WI38 (cell line): ENCODE results near the gene SERINC2.
A peak's percentile ranks its signal among the peaks of the same experiment; 100 is the strongest.

Experiments used
- H3K4me3 ChIP-seq: 2 replicates; pipeline ENCODE4 v1.5.1; 2011; ENCODE audit warnings: low read depth, mild to moderate bottlenecking, control low read depth, low read length
- TF ChIP-seq, protein P1 (sequence below): IDR thresholded peaks from 2 replicates; pipeline ENCODE4 v1.5.1; 2012; ENCODE audit warnings: low read depth, mild to moderate bottlenecking, control low read depth, low read length

The SERINC2 gene

DNA sequence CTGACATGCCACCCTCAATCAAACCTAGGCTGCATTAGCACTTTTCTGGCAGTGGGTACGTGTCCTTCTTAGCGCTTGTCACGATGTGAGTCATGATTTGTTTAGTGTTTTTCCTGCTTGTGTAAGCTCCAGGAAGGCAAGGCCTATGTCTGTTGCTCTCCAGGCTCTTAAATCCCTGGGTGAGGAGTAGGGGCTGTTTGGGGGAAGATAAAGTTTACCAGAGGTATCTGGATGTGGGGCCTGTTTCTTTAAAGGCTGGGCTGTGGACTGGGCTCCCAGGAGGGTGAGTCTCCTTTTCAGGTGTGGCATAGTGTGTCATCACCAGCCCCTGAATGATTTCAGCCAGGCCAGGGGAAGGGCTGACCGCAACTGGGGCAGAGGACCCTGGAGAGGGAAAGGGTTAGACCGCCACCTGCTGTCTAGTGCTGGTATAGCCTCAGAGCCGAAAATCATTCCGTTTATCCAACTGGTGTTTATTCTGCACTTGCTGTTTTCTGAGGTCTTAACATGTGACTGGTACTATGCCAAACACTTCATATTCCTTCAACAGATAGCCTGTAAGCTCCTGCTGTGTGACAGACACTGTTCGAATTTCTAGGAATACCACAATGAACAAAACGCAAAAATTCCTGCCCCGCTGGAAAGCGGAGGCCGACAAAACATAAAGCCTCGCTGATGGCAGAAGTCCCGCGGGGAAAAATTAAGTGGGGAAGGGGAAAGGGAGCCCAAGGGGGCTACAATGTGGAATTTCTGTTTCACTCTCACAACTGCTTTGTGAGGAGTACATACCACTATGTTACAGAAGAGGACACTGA lies 9.7 kb downstream of the SERINC2 start:
- no peak overlapping the region for H3K4me3 ChIP-seq

DNA sequence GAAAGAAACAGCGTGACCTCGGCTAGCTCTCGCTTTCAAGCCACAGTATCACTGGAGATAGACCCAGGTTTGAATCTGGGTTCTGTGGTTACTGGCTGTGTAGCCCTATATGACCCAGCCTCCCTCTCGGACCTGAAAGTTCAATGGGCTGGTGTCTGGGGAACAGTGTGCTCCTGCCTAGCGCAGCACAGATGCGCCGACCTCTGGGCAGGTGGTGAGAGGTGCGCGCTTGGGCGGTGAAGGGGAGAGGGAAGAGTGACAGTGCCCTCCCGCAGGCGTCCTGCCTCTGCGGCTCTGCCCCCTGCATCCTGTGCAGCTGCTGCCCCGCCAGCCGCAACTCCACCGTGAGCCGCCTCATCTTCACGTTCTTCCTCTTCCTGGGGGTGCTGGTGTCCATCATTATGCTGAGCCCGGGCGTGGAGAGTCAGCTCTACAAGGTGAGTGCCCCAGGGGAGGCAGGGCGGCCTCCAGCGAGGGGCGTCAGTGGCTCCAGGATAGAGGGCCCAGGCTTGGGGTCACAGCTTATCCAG lies 10.5 kb downstream of the SERINC2 start:
- TF ChIP-seq, protein P1, sequence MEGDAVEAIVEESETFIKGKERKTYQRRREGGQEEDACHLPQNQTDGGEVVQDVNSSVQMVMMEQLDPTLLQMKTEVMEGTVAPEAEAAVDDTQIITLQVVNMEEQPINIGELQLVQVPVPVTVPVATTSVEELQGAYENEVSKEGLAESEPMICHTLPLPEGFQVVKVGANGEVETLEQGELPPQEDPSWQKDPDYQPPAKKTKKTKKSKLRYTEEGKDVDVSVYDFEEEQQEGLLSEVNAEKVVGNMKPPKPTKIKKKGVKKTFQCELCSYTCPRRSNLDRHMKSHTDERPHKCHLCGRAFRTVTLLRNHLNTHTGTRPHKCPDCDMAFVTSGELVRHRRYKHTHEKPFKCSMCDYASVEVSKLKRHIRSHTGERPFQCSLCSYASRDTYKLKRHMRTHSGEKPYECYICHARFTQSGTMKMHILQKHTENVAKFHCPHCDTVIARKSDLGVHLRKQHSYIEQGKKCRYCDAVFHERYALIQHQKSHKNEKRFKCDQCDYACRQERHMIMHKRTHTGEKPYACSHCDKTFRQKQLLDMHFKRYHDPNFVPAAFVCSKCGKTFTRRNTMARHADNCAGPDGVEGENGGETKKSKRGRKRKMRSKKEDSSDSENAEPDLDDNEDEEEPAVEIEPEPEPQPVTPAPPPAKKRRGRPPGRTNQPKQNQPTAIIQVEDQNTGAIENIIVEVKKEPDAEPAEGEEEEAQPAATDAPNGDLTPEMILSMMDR: no peak
- no peak overlapping the region for H3K4me3 ChIP-seq

More for the DNA sequence above, 9.7 kb downstream of the SERINC2 start:
- TF ChIP-seq, protein P1: peak; percentile 91

DNA sequence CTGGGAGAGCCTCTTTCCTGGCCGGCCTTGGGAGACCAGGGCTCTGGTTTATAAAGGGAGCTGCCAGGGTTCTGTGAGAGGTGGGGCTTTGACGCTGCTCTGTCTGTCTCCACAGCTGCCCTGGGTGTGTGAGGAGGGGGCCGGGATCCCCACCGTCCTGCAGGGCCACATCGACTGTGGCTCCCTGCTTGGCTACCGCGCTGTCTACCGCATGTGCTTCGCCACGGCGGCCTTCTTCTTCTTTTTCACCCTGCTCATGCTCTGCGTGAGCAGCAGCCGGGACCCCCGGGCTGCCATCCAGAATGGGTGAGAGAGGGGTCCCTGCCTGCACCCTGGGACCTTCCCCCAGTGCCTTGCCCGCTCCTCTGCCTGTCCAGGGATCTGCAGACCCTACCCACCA lies 11.6 kb downstream of the SERINC2 start:
- no peak overlapping the region for H3K4me3 ChIP-seq
- TF ChIP-seq, protein P1: no peak

DNA sequence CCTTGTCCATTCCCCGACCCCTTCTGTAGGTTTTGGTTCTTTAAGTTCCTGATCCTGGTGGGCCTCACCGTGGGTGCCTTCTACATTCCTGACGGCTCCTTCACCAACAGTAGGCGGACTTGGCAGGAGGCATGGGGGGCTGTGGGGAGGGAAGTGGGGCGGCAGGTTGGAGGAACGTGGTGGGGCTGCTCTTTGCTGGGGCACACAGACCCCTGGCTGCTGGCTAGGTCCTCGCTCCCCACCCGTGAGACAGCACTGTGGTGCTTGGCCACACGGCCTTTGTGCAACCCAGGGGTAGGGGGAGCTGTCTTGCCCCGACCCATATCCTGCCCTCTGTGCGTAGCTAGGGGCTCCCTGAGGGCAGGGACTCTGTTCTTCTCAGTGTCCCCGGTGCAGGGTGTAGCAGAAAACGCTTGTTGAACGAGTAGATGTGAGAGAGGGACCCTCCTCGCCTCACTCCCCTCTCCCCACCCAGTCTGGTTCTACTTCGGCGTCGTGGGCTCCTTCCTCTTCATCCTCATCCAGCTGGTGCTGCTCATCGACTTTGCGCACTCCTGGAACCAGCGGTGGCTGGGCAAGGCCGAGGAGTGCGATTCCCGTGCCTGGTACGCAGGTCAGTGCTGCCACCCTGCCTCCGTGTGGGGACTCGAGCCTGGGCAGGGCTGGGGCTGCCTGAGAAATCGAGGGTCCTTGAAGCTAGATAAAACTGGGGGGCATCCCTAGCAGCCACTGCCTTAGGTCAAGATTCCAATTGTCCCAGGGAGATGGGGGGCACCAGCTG lies 12.5 kb downstream of the SERINC2 start:
- no peak overlapping the region for H3K4me3 ChIP-seq
- TF ChIP-seq, protein P1: no peak

DNA sequence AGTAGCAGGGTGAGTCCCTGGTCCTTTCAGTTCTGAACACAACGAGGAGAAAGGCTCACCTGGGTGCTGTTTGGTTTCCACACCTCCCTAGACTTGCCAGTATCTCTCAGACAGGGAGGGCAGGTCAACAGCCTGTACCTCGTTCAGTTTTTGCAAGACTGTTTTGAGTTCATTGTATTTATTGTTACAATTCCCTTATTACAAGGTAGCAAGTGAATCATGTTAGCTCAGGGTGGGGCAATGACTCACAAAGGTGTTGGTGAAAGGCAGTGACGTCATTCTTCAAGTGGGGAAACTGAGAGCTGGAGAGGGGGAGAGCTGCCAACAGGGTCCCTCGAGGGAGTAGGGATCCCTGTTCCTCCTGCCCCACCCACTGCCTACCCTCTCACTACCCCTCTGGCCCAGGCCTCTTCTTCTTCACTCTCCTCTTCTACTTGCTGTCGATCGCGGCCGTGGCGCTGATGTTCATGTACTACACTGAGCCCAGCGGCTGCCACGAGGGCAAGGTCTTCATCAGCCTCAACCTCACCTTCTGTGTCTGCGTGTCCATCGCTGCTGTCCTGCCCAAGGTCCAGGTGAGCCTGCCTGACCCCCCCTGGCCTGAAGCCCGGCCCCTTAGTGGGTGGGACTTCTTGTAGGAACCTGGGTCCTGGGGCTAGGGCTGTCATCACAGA lies 13.4 kb downstream of the SERINC2 start:
- no peak overlapping the region for H3K4me3 ChIP-seq
- TF ChIP-seq, protein P1: no peak

DNA sequence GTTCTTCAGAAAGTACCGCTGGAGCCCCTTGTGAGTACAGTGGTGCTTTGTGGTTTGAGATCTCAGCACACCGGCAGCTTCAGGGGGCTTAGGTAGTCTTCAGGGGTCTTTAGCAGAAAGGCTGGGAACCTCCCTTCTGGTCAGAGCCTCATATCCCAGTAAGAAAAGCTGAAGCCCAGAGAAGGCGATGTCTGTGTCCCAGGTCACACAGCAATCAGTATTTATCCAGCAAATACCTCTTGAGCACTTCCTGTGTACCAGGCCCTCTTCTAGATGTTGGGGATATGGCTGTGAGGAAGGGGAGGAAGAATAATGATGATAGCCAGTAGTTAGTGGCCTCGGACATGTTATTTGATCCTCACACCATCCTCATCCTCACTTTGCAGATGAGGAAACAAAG lies 14.3 kb downstream of the SERINC2 start:
- no peak overlapping the region for H3K4me3 ChIP-seq

More for the DNA sequence above, 14.3 kb downstream of the SERINC2 start:
- TF ChIP-seq, protein P1: no peak
